ENCODE results near the gene NET1.

The NET1 gene

GRCh38 chr10:5499493-5500140, 87.3 kb downstream of the NET1 start, which contains the start of gene CALML5:
Gene CALML5, minus strand, starts transcription at chr10:5499570. Its CDS starts 132 bp downstream, at chr10:5499438.
- DNase-seq (ENCODE audit: low spot score): peak; percentile 60

GRCh38 chr10:5500162-5500670, 87.9 kb downstream of the NET1 start:
- no peak for DNase-seq (ENCODE audit: low spot score)

- DNase-seq (ENCODE audit: low spot score): no peak
Observed at GRCh38 chr10:5500910-5501309, 88.6 kb downstream of the NET1 start.

- DNase-seq (ENCODE audit: low spot score): no peak
Observed at GRCh38 chr10:5502061-5502521, 89.7 kb downstream of the NET1 start.

- DNase-seq (ENCODE audit: low spot score): no peak
Observed at GRCh38 chr10:5502571-5503476, 90.5 kb downstream of the NET1 start.

GRCh38 chr10:5503477-5503835, 91.1 kb downstream of the NET1 start:
- DNase-seq (ENCODE audit: low spot score): no peak

GRCh38 chr10:5504146-5505072, 92.1 kb downstream of the NET1 start:
- no peak for DNase-seq (ENCODE audit: low spot score)

- DNase-seq (ENCODE audit: low spot score): no peak
Observed at GRCh38 chr10:5506246-5506645, 93.9 kb downstream of the NET1 start.

GRCh38 chr10:5506751-5507648, 94.6 kb downstream of the NET1 start:
- no peak for DNase-seq (ENCODE audit: low spot score)

- no peak for DNase-seq (ENCODE audit: low spot score)
Observed at GRCh38 chr10:5507649-5508131, 95.3 kb downstream of the NET1 start.

- no peak for DNase-seq (ENCODE audit: low spot score)
Observed at GRCh38 chr10:5508161-5508604, 95.8 kb downstream of the NET1 start.
